BE2C (cell line): ENCODE results near the gene CD300LB. TPM values are rescaled to one million over a fixed set of nuclear protein-coding genes. Genes with fewer than 3 reads are reported as not detected.
"Not testable (repeated sequence)": the region's sequence is repeated elsewhere in the genome, so short reads cannot be mapped to it uniquely, and the experiment has no call there.

Experiments
- DNase-seq: peaks from one replicate; pipeline ENCODE4 v3.0.0-alpha.2; 2020
- H3K27me3 ChIP-seq: fragments of 250-450 bp; sonication (Bioruptor Pico); 2 replicates; pipeline ENCODE4 v1.5.1; 2020; ENCODE audit warnings: mild to moderate bottlenecking
- H3K36me3 ChIP-seq: fragments of 250-450 bp; sonication (Bioruptor Pico); 2 replicates; pipeline ENCODE4 v1.5.1; 2020; ENCODE audit warnings: mild to moderate bottlenecking
- H3K4me1 ChIP-seq: fragments of 250-450 bp; sonication (Bioruptor Pico); 2 replicates; pipeline ENCODE4 v1.5.1; 2020
- H3K4me3 ChIP-seq: 2 replicates; pipeline ENCODE4 v1.5.1; 2011; ENCODE audit warnings: low read depth, low read length
- H3K9me3 ChIP-seq: fragments of 250-450 bp; sonication (Bioruptor Pico); 2 replicates; pipeline ENCODE4 v1.5.1; 2020
- CTCF ChIP-seq: IDR thresholded peaks from 2 replicates; pipeline ENCODE4 v1.5.1; 2012; ENCODE audit warnings: mild to moderate bottlenecking, low read depth, low read length
- polyA plus RNA-seq: library from polyadenylated mRNA; unstranded; fragments of >200 nt; gene quantifications from one replicate; pipeline ENCODE4 v1.2.1, GENCODE V29; 2012; ENCODE audit warnings: low read depth, missing spikeins; ENCODE audit not compliant: insufficient read length, insufficient read depth

The CD300LB gene
- polyA plus RNA-seq, result not detected

GRCh38 chr17:74531231-74531761, at the start of gene CD300LB:
Gene CD300LB, minus strand, starts transcription at chr17:74531475. Its CDS starts 125 bp downstream, at chr17:74531350.
- H3K4me3 ChIP-seq, result no peak within 1 kb of the TSS
- TF ChIP-seq CTCF, result no peak
- no peaks in the 10 kb centered on the region; the same call in 1 of the 2 replicates for H3K9me3 ChIP-seq
- peaks cover 15% of the 10 kb centered on the region for H3K27me3 ChIP-seq
- no peak for DNase-seq
- no peaks in the 10 kb centered on the region for H3K36me3 ChIP-seq
- no peaks in the 10 kb centered on the region for H3K4me1 ChIP-seq

GRCh38 chr17:74579900-74580299, 48.6 kb upstream of the CD300LB start:
- no peak for DNase-seq
- peaks cover 18% of the 10 kb centered on the region for H3K27me3 ChIP-seq
- no peak overlapping the region for H3K4me3 ChIP-seq
- TF ChIP-seq CTCF, result no peak
- H3K36me3 ChIP-seq, result no peaks in the 10 kb centered on the region
- no peaks in the 10 kb centered on the region; the same call in 1 of the 2 replicates for H3K9me3 ChIP-seq
- H3K4me1 ChIP-seq, result no peaks in the 10 kb centered on the region

- H3K27me3 ChIP-seq, result peaks cover 9% of the 10 kb centered on the region
Observed at GRCh38 chr17:74578979-74579378, 47.7 kb upstream of the CD300LB start.

GRCh38 chr17:74574489-74575142, 43.3 kb upstream of the CD300LB start:
- H3K9me3 ChIP-seq, result no peaks in the 10 kb centered on the region
- H3K4me1 ChIP-seq, result no peaks in the 10 kb centered on the region
- no peak for DNase-seq
- peaks cover 8% of the 10 kb centered on the region for H3K27me3 ChIP-seq
- TF ChIP-seq CTCF, result no peak
- no peaks in the 10 kb centered on the region for H3K36me3 ChIP-seq
- no peak overlapping the region for H3K4me3 ChIP-seq

More at GRCh38 chr17:74578979-74579378, 47.7 kb upstream of the CD300LB start:
- H3K36me3 ChIP-seq, result no peaks in the 10 kb centered on the region
- no peak for TF ChIP-seq CTCF
- no peaks in the 10 kb centered on the region for H3K4me1 ChIP-seq
- H3K9me3 ChIP-seq, result no peaks in the 10 kb centered on the region; the same call in 1 of the 2 replicates
- DNase-seq, result no peak
- H3K4me3 ChIP-seq, result no peak overlapping the region

- H3K27me3 ChIP-seq, H3K36me3 ChIP-seq, H3K4me1 ChIP-seq, H3K4me3 ChIP-seq, H3K9me3 ChIP-seq, DNase-seq: not testable (repeated sequence)
Observed at GRCh38 chr17:74573635-74574034, 42.4 kb upstream of the CD300LB start.

- no peak overlapping the region for H3K4me3 ChIP-seq
- H3K4me1 ChIP-seq, result no peaks in the 10 kb centered on the region
- no peaks in the 10 kb centered on the region for H3K36me3 ChIP-seq
- H3K9me3 ChIP-seq, result no peaks in the 10 kb centered on the region
- H3K27me3 ChIP-seq, result peaks cover 8% of the 10 kb centered on the region
- DNase-seq, result no peak
- TF ChIP-seq CTCF, result no peak
Observed at GRCh38 chr17:74573169-74573568, 41.9 kb upstream of the CD300LB start.
